NCI-H345 treated with DMSO at 0.1 percent for 48 hours (cell line): ENCODE results near the gene PQBP1.
A peak's percentile ranks its signal among the peaks of the same experiment; 100 is the strongest.

Experiments
- DNase-seq: peaks from one replicate; lab custom pipeline; 2025; ENCODE audit not compliant: unreplicated experiment; lab: John Stamatoyannopoulos, UW

PQBP1 gene

GRCh38 chrX:48901069-48901468 is 3.3 kb downstream of the PQBP1 start:
- no peak for DNase-seq

DNA sequence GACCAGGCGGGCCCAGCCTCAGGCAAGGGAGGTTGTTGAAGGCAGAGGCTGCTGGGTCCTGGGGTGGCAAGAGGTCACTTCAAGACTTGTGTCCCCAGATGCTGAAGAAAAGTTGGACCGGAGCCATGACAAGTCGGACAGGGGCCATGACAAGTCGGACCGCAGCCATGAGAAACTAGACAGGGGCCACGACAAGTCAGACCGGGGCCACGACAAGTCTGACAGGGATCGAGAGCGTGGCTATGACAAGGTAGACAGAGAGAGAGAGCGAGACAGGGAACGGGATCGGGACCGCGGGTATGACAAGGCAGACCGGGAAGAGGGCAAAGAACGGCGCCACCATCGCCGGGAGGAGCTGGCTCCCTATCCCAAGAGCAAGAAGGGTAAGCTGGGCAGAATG is 4.4 kb downstream of the PQBP1 start:
- DNase-seq, result no peak

DNA sequence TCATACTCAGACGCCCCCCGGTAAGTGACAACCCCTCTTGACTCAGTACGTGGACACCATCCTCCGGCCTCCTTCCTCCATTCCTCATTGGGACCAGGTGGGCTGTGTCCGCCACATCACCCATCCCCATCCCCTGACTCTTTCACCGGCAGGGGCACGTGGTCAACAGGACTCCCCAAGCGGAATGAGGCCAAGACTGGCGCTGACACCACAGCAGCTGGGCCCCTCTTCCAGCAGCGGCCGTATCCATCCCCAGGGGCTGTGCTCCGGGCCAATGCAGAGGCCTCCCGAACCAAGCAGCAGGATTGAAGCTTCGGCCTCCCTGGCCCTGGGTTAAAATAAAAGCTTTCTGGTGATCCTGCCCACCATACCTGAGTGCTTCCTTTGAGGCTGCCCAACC is 5.0 kb downstream of the PQBP1 start:
- no peak for DNase-seq

DNA sequence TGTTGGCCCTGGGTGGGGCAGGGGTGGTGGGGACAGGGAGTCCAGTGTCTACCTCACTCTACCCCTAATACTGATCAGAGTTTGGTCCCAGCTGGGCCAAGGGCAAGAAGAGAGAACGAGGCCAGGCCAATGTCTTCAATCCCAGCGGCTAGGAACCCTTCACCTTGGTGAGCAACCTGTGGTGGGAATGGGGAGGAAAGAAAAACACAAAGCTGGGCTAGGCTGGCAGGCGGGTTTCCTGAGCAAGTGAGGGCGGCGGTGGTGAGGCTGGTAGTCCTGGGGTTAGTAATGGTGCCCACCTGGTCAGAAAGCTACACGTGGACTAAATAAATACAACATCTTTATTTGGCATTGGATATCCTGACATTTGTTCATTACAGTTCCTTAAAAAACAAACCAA is 5.6 kb downstream of the PQBP1 start:
- no peak for DNase-seq

DNA sequence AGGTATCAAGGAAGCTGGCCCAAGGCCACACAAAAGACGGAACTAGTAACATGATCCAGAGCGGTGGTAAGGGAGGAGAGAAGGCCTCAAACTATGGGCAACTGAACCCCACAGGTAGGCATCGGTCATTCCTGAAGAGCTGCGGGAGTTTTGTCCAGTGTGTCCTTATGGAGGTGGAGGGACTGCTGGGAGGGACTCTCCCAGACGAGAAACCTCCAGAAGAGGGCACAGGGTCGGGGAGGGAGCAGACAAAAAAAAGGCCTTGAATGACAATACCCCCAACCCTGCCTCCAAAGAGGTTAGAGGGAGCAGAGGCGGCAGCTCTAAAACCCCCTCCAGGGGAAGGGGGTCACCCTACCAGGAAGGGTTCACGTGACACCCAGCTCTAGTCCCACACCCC is 6.5 kb downstream of the PQBP1 start:
- DNase-seq, result no peak

GRCh38 chrX:48904626-48905025 is 6.9 kb downstream of the PQBP1 start:
- no peak for DNase-seq

GRCh38 chrX:48905090-48905790 is 7.5 kb downstream of the PQBP1 start:
- no peak for DNase-seq

GRCh38 chrX:48908600-48908999 is 10.9 kb downstream of the PQBP1 start:
- DNase-seq, result no peak

- DNase-seq, result no peak
Measured at GRCh38 chrX:48909703-48910294, 12.1 kb downstream of the PQBP1 start.

- DNase-seq, result no peak
Measured at GRCh38 chrX:48910926-48911411, 13.2 kb downstream of the PQBP1 start.

DNA sequence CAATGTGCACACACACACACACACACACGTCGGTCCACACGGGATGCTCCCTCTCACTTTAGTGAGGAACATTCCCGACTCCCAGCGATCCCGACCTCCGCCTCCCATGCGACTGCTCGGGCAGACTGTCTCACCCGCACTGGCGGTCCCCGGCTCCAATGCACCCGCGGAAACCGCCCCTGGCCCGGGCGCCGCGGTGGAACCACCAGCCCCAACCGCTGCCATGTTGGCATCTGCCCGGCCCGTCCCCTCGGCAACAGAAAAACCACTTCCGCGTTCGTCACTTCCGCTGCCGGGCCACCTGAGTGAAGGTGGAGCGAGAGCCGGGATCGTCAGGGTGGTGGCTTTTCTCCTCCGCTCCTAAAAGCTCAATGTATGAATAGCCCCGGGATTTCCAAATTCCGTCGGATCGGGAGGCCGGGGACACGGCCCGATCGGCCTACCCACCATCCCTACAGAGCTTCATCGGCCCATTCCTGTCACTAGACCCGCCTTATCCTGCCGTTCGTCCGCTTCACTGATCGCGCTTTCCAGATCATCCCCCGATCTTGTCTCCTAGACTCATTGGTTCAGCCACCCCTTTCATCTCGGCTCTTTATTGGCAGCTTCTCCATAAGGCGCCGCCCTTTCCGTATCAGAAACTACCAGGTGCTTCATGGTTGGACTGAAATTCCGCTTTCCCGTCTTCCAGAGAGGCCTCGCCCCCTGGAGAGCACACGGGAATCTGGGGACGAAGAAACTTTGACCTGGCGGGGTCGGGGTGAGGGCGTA is 13.9 kb downstream of the PQBP1 start, which contains the start of gene SLC35A2:
TSS of gene SLC35A2 (minus strand) at position 235 of the 771 bp plus-strand sequence. CDS start at position 225, 10 bp downstream.
- peak; percentile 61 for DNase-seq

GRCh38 chrX:48913605-48914366 is 16.1 kb downstream of the PQBP1 start:
- no peak for DNase-seq

DNA sequence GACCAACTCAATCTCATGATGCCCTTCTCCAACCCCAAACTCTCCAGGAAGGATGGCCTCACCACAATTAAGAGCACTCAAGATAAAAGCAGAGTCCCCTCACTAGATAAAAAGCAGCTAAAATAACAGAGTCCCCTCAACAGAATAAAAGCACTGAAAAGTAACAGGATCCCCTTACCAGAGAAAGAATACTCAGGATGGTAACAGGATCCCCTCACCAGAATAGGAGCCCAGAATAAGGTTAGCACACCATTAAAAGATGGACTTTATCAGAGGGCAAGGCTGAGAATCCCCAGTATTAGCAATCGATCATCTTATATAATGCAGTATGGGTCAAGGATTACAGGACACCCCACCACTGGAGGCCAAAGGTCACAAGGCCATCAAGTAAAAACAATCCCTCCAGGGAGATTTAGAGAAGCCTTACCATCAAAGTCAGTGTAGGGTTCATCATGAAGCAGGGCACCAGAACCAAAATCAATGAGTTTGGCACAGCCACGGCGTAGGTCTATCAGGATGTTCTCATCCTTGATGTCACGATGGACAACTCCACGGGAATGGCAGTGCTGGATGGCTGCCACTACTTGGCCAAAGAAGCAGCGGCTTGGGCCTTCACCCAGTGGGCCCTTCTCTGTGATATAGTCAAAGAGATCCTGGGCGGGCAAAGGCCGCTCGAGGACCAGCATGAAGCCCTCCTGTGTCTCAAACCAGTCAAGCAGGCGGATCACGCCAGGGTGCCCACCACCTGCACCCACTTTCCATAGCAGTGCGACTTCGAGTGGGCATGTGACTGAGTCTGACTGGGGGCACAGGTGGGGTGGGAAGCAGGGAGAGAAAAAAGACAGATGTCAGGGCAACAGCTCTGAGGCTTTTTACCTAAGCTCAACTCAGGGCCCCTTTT is 17.1 kb downstream of the PQBP1 start:
- DNase-seq, result no peak

GRCh38 chrX:48917139-48918001 is 19.6 kb downstream of the PQBP1 start:
- peak; percentile 83 for DNase-seq

DNA sequence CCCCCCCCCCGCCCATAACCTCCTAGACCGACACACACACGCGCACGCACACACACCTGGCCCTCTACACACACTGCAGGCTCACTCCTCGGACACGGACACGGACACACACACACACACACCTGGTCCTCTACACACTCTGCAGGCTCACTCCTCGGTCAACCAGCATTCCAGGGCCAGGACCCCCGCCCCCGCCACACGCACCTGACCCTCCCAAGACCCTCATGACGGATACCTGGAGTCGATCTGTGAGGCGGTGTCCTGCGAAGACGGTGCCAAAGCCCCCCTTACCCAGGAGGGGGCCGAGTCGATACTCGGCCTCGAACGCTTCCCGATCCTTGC is 20.5 kb downstream of the PQBP1 start:
- no peak for DNase-seq

DNA sequence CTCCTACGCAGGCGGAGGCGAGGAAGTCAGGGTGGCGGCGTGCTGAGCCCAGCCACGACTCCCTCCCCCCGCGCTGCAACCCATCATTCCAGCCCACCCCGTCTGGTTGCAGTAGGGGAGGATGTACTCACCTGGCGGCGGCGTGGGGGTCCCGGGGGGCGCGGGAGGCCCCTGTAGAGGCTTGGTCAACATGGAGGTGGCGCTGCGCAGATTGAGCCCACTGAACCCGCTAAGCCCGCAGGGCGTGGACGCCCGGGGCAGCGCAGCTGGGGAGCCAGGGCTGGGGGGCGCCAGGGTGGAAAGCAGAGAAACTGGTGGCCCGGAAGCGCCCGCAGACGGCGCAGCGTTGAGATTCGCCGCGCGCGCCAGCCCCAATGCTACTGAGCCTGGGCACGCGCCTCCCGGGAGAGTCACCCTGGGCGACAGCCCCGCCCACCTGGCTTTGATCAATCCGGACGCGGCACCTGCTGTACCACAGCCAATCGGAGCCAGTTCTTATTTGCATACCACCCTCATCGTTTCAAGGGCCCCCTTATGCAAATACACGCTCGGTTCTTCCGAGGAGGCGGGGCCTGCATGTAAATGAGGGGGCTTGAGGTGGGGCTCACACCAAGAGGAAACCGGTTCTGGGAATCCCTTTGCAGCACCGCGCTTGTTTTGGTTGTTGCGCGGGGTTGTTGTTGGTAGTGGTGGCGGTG is 21.1 kb downstream of the PQBP1 start, which contains the start of gene PIM2:
TSS of gene PIM2 (minus strand) at position 382 of the 698 bp plus-strand sequence. CDS start at position 192, 190 bp downstream.
- DNase-seq, result peak; percentile 88

DNA sequence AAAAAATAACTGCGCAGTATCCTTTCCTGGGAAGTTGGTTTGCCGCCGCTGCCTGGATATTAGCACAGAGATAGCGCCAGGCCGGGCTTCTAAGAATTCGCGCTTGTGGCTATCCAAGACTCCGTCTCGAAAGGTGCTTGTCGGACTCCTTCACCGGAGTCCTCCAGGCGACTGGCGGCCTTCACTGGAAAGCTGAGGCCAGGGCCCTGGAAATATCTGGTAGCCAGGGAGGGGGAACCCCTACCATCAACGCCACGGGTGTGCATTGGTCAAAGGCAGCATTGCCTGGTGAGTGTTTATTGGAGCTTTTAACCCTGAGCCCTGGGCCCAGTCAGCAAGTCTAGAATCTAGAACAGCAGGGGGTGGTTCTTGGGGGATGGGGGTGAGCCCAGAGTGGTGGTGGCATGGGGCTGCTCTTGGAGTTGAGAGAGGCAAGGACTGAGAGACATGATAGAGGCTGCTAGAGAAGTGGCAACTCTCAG is 21.7 kb downstream of the PQBP1 start:
- DNase-seq, result no peak

DNA sequence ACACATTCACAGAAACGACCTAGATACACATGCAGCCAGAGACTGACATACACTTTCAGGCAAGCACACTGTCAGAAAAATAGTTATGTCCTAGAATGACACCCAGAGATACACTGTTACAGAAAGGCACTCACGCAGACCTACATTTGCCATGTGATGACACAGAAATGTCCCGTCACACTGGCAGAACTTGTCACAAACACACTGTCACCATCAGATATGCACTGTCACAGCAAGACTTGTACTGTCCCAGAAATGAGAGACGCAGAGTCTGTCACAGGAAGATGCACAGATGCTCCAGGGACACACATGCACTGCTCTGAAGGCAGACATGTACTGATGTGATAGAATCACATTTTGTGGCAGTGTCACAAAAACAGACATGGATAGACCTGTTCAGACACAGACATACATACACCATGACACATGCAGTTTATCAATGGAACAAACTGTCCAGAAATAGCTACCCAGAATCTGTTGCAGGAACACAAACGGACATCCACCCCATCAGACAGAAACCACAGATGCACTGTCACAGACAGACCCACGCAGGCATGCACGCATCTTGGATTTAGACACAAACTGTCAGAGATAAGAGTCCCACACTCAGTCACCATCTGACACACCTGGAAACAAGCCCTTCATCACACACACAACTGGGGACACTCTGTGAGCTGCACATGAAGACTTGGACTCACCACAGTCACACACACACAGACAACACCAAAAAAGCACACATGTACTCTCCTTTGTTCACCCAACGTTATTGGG is 22.4 kb downstream of the PQBP1 start:
- no peak for DNase-seq
